GM18868 (cell line): Measurements from ENCODE around the gene TSSK2.
"Not testable (repeated sequence)": the region's sequence is repeated elsewhere in the genome, so short reads cannot be mapped to it uniquely, and the experiment has no call there.

ENCODE experiments used
- ATAC-seq: cut with Tn5 transposase; IDR thresholded peaks from one replicate; pipeline ENCODE4 v1.9.1; 2021; ENCODE audit warnings: mild to moderate bottlenecking, moderate library complexity; ENCODE audit not compliant: unreplicated experiment

The TSSK2 gene

GRCh38 chr22:19138217-19139000 is 7.3 kb downstream of the TSSK2 start:
- ATAC-seq: no peak

- no peak for ATAC-seq
Observed at GRCh38 chr22:19139001-19139356, 7.9 kb downstream of the TSSK2 start.

- ATAC-seq: no peak
Observed at GRCh38 chr22:19139974-19140373, 8.9 kb downstream of the TSSK2 start.

- no peak for ATAC-seq
Observed at GRCh38 chr22:19142394-19142793, 11.3 kb downstream of the TSSK2 start.

GRCh38 chr22:19143212-19143611 is 12.1 kb downstream of the TSSK2 start:
- no peak for ATAC-seq

- no peak for ATAC-seq
Observed at GRCh38 chr22:19143967-19144400, 12.9 kb downstream of the TSSK2 start.

- no peak for ATAC-seq
Observed at GRCh38 chr22:19146215-19146968, 15.3 kb downstream of the TSSK2 start.

GRCh38 chr22:19147195-19147780 is 16.2 kb downstream of the TSSK2 start:
- no peak for ATAC-seq

- no peak for ATAC-seq
Observed at GRCh38 chr22:19148417-19149046, 17.4 kb downstream of the TSSK2 start.

GRCh38 chr22:19149047-19149883 is 18.2 kb downstream of the TSSK2 start:
- no peak for ATAC-seq

GRCh38 chr22:19149991-19150390 is 18.9 kb downstream of the TSSK2 start, which contains the start of gene GSC2:
Gene GSC2, minus strand, starts transcription at chr22:19150292. Its CDS starts 9 bp downstream, at chr22:19150283.
- no peak for ATAC-seq

- no peak for ATAC-seq
Observed at GRCh38 chr22:19150482-19151328, 19.6 kb downstream of the TSSK2 start.

- no peak for ATAC-seq
Observed at GRCh38 chr22:19151329-19152191, 20.5 kb downstream of the TSSK2 start.

GRCh38 chr22:19152942-19153883 is 22.1 kb downstream of the TSSK2 start:
- no peak for ATAC-seq

- not testable (repeated sequence) for ATAC-seq
Observed at GRCh38 chr22:19156109-19156508, 25.0 kb downstream of the TSSK2 start.

- not testable (repeated sequence) for ATAC-seq
Observed at GRCh38 chr22:19158649-19159048, 27.5 kb downstream of the TSSK2 start.

- ATAC-seq: no peak
Observed at GRCh38 chr22:19164425-19164824, 33.3 kb downstream of the TSSK2 start.
